ENCODE results near the gene NR1D1.

- TF ChIP-seq CTCF (conservative IDR thresholded peaks at IDR 0.05; ENCODE audit: low read length) (no peak), EZH2phosphoT487 (IDR thresholded peaks at IDR 0.05; ENCODE audit: borderline replicate concordance, low read depth, low read length) (no peak)
These were observed 15.9 kb downstream of the NR1D1 start for GRCh38 chr17:40084477-40084876.
